Measurements from ENCODE around the gene GAS7. TPM values are rescaled to one million over a fixed set of nuclear protein-coding genes. Genes with fewer than 3 reads are reported as not detected.
A peak's percentile ranks its signal among the peaks of the same experiment; 100 is the strongest.

Gene GAS7
- total and polyA plus RNA-seq, 10 of the 15 experiments (the other 5 are each of a cell fraction or from before 2014, with no cell fraction given): 2.3 to 53.4 (median 24.0) TPM

DNA sequence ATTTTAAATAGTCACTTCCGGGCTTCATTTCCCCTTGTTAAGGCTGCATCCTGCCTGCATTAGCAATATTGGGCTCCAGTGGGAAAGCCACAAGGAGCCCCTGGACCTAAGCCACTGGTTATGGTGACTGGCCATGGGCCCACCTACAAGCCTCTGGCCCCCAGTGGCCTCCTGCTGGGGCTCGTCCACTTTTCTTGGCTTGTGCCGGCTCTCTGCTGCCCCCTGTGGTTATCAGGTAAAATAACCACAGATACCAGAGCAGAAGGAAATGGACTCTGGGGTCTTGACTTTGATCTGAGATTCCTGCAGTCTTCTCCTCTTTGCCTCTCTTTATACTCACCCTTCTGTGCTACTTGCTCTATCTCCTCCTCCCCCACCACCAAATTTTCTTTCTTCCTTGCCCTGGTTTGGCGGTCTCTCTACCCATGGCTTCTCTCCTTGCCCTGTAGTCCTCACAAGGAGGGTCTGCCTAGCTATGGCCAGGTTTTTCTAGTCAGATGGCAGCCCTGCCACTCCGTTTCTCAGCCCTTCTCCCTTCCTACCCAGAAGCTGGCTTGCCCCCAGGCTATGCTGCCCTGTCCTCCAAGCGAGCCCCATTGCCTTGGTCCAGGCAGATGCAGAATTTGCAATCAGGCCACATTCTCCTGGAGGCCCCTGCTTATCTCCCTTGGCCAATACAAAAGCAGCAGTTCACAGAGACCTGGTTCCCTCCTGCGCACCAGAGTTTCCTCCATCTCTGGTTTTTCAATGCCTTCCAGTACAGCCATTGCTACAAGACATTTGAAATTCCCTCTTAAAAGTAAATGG, 210.4 kb downstream of the GAS7 start:
- intact Hi-C loops (cut with micrococcal nuclease; ENCODE audit: unreplicated experiment): loop anchor here (5.0 kb wide), 1 partner anchor 54 kb away; no protein-coding TSS in a partner anchor
- FAIRE-seq (no peak), DNase-seq (ENCODE audit: low read depth, low spot score) (no peak), ATAC-seq (peak; percentile 80)
- Histone ChIP-seq H3K36me3 (ENCODE audit: control insufficient read depth in 2 of 2, insufficient read depth in 2 of 2, low read length in 1 of 2) (no peaks in the 10 kb centered on the region), H3K9me3 (replicated peaks; ENCODE audit: control insufficient read depth, insufficient read depth, low read length) (no peaks in the 10 kb centered on the region; the same call in 2 of the 3 replicates), H3K9ac (ENCODE audit: control insufficient read depth, insufficient read depth, low read length) (no peak overlapping the region), H3K27me3 (replicated peaks in 1 of 2; ENCODE audit: control insufficient read depth in 2 of 2, insufficient read depth in 2 of 2, low read length in 1 of 2) (no peaks in the 10 kb centered on the region), H3K4me2 (ENCODE audit: control insufficient read depth, insufficient read depth) (peak overlapping the region; percentile 41; the same call in 1 of the 2 replicates), H3K27ac (ENCODE audit: control insufficient read depth, insufficient read depth) (peak overlapping the region; percentile 47), H3K4me3 (no peak overlapping the region), H2AFZ (ENCODE audit: control insufficient read depth, low read depth, low read length) (no peak overlapping the region), H4K20me1 (ENCODE audit: control insufficient read depth, insufficient read depth) (no peaks in the 10 kb centered on the region), H3K4me1 (ENCODE audit: control insufficient read depth, insufficient read depth, low read length) (peaks cover 4% of the 10 kb centered on the region; the same call in 1 of the 2 replicates), H3K79me2 (ENCODE audit: control insufficient read depth, insufficient read depth, low read length) (no peaks in the 10 kb centered on the region; the same call in 1 of the 2 replicates)
- POLR2A ChIA-PET: no interaction called here
- no peak for TF ChIP-seq SMARCA5 (IDR thresholded peaks at IDR 0.05)
- peak; percentile 52 for TF ChIP-seq RAD21 (IDR thresholded peaks at IDR 0.05; ENCODE audit: insufficient read depth, low read depth, low read length)
- TF ChIP-seq SMC3 (IDR thresholded peaks at IDR 0.05; ENCODE audit: borderline replicate concordance, low read length): peak; percentile 39; the same call in 1 of the 2 replicates
- 0 out of 2 replicates have a peak, but pooled peaks have one; percentile 51 for TF ChIP-seq CBFB (IDR thresholded peaks at IDR 0.05; ENCODE audit: low read depth)
- TF ChIP-seq BHLHE40 (IDR thresholded peaks at IDR 0.05; ENCODE audit: borderline replicate concordance in 1 of 2, low read depth in 2 of 2, low read length in 1 of 2): 0 out of 4 replicates have a peak, but pooled peaks of 1 of the 2 experiments have one; percentile 28
- peak; percentile 78 for TF ChIP-seq RUNX3 (IDR thresholded peaks at IDR 0.05; ENCODE audit: low read length)
- TF ChIP-seq, protein P1, sequence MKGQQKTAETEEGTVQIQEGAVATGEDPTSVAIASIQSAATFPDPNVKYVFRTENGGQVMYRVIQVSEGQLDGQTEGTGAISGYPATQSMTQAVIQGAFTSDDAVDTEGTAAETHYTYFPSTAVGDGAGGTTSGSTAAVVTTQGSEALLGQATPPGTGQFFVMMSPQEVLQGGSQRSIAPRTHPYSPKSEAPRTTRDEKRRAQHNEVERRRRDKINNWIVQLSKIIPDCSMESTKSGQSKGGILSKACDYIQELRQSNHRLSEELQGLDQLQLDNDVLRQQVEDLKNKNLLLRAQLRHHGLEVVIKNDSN (IDR thresholded peaks at IDR 0.05; ENCODE audit: borderline replicate concordance, extremely low read length, insufficient read depth, low read depth, low read length): no peak
- TF ChIP-seq MYB (IDR thresholded peaks at IDR 0.05; ENCODE audit: borderline replicate concordance, low read depth, low read length): no peak
- TF ChIP-seq YY1 (IDR thresholded peaks at IDR 0.05; ENCODE audit: low read depth, low read length): peak; percentile 37; the same call in 1 of the 2 replicates
- TF ChIP-seq, protein P2, sequence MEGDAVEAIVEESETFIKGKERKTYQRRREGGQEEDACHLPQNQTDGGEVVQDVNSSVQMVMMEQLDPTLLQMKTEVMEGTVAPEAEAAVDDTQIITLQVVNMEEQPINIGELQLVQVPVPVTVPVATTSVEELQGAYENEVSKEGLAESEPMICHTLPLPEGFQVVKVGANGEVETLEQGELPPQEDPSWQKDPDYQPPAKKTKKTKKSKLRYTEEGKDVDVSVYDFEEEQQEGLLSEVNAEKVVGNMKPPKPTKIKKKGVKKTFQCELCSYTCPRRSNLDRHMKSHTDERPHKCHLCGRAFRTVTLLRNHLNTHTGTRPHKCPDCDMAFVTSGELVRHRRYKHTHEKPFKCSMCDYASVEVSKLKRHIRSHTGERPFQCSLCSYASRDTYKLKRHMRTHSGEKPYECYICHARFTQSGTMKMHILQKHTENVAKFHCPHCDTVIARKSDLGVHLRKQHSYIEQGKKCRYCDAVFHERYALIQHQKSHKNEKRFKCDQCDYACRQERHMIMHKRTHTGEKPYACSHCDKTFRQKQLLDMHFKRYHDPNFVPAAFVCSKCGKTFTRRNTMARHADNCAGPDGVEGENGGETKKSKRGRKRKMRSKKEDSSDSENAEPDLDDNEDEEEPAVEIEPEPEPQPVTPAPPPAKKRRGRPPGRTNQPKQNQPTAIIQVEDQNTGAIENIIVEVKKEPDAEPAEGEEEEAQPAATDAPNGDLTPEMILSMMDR (IDR thresholded peaks at IDR 0.05 in 2 of 3, conservative IDR thresholded peaks at IDR 0.05 in 1 of 3; ENCODE audit: control insufficient read depth in 2 of 3, extremely low read depth in 1 of 3, insufficient read depth in 1 of 3, low read depth in 3 of 3, low read length in 3 of 3): peak; percentile 62 to 75 (median 68)
- TF ChIP-seq, protein P3, sequence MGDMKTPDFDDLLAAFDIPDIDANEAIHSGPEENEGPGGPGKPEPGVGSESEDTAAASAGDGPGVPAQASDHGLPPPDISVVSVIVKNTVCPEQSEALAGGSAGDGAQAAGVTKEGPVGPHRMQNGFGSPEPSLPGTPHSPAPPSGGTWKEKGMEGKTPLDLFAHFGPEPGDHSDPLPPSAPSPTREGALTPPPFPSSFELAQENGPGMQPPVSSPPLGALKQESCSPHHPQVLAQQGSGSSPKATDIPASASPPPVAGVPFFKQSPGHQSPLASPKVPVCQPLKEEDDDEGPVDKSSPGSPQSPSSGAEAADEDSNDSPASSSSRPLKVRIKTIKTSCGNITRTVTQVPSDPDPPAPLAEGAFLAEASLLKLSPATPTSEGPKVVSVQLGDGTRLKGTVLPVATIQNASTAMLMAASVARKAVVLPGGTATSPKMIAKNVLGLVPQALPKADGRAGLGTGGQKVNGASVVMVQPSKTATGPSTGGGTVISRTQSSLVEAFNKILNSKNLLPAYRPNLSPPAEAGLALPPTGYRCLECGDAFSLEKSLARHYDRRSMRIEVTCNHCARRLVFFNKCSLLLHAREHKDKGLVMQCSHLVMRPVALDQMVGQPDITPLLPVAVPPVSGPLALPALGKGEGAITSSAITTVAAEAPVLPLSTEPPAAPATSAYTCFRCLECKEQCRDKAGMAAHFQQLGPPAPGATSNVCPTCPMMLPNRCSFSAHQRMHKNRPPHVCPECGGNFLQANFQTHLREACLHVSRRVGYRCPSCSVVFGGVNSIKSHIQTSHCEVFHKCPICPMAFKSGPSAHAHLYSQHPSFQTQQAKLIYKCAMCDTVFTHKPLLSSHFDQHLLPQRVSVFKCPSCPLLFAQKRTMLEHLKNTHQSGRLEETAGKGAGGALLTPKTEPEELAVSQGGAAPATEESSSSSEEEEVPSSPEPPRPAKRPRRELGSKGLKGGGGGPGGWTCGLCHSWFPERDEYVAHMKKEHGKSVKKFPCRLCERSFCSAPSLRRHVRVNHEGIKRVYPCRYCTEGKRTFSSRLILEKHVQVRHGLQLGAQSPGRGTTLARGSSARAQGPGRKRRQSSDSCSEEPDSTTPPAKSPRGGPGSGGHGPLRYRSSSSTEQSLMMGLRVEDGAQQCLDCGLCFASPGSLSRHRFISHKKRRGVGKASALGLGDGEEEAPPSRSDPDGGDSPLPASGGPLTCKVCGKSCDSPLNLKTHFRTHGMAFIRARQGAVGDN (IDR thresholded peaks at IDR 0.05): no peak
- TF ChIP-seq SRF (IDR thresholded peaks at IDR 0.05; ENCODE audit: low read depth in 2 of 2, low read length in 2 of 2): no peak
- CTCF ChIA-PET: interaction anchor here (0.6 to 1.8 kb wide), 5 partner anchors 10 to 239 kb away, joined by 3 to 6 read pairs (median 4); no protein-coding TSS in a partner anchor
- no TSS peak for BruUV-seq (replicated peaks)
- 32% methylated on average over 7 of the region's 7 CpGs for WGBS (ENCODE audit: insufficient coverage, insufficient replicate concordance, low lambda C conversion rate, missing lambda C conversion rate)
- SMC1A ChIA-PET (ENCODE audit: uncharacterized antibody, unreplicated experiment): interaction anchor here (0.8 kb wide), 1 partner anchor 176 kb away, joined by 3 read pairs; no protein-coding TSS in a partner anchor
- in situ Hi-C loops (cut with MboI): no loop called here
- RAD21 ChIA-PET (ENCODE audit: unreplicated experiment): no interaction called here
